ENCODE data around the gene UGT1A3.

Gene UGT1A3

GRCh38 chr2:233802132-233802815, 73.4 kb downstream of the UGT1A3 start:
- TF ChIP-seq CTCF (IDR thresholded peaks at IDR 0.05; ENCODE audit: low read depth, low read length), result no peak
- Histone ChIP-seq H3K9me3 (ENCODE audit: severe bottlenecking) (peaks cover 4% of the 10 kb centered on the region), H3K27me3 (ENCODE audit: insufficient read depth, low read depth, severe bottlenecking) (no peaks in the 10 kb centered on the region), H3K36me3 (no peaks in the 10 kb centered on the region), H3K27ac (no peak overlapping the region), H3K4me3 (ENCODE audit: low read depth, low read length) (no peak overlapping the region)
- no peak for DNase-seq

- Histone ChIP-seq H3K27me3 (ENCODE audit: insufficient read depth, low read depth, severe bottlenecking) (no peaks in the 10 kb centered on the region), H3K36me3 (no peaks in the 10 kb centered on the region), H3K27ac (no peak overlapping the region), H3K4me3 (ENCODE audit: low read depth, low read length) (no peak overlapping the region), H3K9me3 (ENCODE audit: severe bottlenecking) (peaks cover 4% of the 10 kb centered on the region)
- DNase-seq, result no peak
- TF ChIP-seq CTCF (IDR thresholded peaks at IDR 0.05; ENCODE audit: low read depth, low read length), result no peak
Observed at GRCh38 chr2:233803292-233803911, 74.6 kb downstream of the UGT1A3 start.

GRCh38 chr2:233803994-233804393, 75.2 kb downstream of the UGT1A3 start:
- DNase-seq, result no peak
- H3K27me3 ChIP-seq (ENCODE audit: insufficient read depth, low read depth, severe bottlenecking), result no peaks in the 10 kb centered on the region
- no peak overlapping the region for H3K27ac ChIP-seq
- no peaks in the 10 kb centered on the region for H3K36me3 ChIP-seq
- TF ChIP-seq CTCF (IDR thresholded peaks at IDR 0.05; ENCODE audit: low read depth, low read length), result no peak
- H3K9me3 ChIP-seq (ENCODE audit: severe bottlenecking), result peaks cover 4% of the 10 kb centered on the region
- no peak overlapping the region for H3K4me3 ChIP-seq (ENCODE audit: low read depth, low read length)

- H3K27me3 ChIP-seq (ENCODE audit: insufficient read depth, low read depth, severe bottlenecking), result no peaks in the 10 kb centered on the region
- no peak overlapping the region for H3K27ac ChIP-seq
- no peak overlapping the region for H3K4me3 ChIP-seq (ENCODE audit: low read depth, low read length)
- TF ChIP-seq CTCF (IDR thresholded peaks at IDR 0.05; ENCODE audit: low read depth, low read length), result no peak
- no peaks in the 10 kb centered on the region for H3K36me3 ChIP-seq
- DNase-seq, result peak; percentile 7
- H3K9me3 ChIP-seq (ENCODE audit: severe bottlenecking), result no peaks in the 10 kb centered on the region
Observed at GRCh38 chr2:233807215-233807865, 78.5 kb downstream of the UGT1A3 start.

- Histone ChIP-seq H3K36me3 (no peaks in the 10 kb centered on the region), H3K27ac (no peak overlapping the region), H3K9me3 (ENCODE audit: severe bottlenecking) (no peaks in the 10 kb centered on the region), H3K27me3 (ENCODE audit: insufficient read depth, low read depth, severe bottlenecking) (no peaks in the 10 kb centered on the region), H3K4me3 (ENCODE audit: low read depth, low read length) (no peak overlapping the region)
- no peak for TF ChIP-seq CTCF (IDR thresholded peaks at IDR 0.05; ENCODE audit: low read depth, low read length)
- peak; percentile 0 for DNase-seq
Observed at GRCh38 chr2:233807966-233808935, 79.4 kb downstream of the UGT1A3 start.
